HG03135 (cell line): ENCODE measurements around the gene CXCL14.

Experiments
- ATAC-seq: cut with Tn5 transposase; IDR thresholded peaks from one replicate; pipeline ENCODE4 v1.9.1; 2021; ENCODE audit warnings: mild to moderate bottlenecking, moderate library complexity; ENCODE audit not compliant: unreplicated experiment

The CXCL14 gene

GRCh38 chr5:135596788-135597187 lies 18.0 kb upstream of the CXCL14 start:
- ATAC-seq = no peak

GRCh38 chr5:135596157-135596763 lies 17.5 kb upstream of the CXCL14 start:
- no peak for ATAC-seq

GRCh38 chr5:135594416-135594960 lies 15.7 kb upstream of the CXCL14 start:
- no peak for ATAC-seq

GRCh38 chr5:135593886-135594285 lies 15.1 kb upstream of the CXCL14 start:
- no peak for ATAC-seq

DNA sequence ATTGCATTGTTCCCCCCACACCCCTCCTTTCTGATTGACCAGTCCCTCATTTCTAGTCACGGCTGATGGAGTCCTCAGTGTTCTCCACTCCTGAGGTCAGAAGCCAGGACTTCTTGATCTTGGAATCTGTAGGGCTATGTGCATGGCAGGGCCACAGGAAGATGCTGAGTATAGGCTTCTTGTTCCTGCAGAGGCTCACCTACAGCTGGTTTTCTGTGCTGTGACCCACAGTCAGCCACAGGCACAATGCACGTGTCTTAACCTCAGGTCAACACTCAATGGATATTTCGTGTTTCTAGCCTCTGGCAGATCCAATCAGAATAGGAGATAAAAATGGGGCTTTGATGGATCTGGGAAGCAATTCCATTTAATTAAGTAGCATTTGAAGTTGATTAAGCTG lies 14.3 kb upstream of the CXCL14 start:
- no peak for ATAC-seq

DNA sequence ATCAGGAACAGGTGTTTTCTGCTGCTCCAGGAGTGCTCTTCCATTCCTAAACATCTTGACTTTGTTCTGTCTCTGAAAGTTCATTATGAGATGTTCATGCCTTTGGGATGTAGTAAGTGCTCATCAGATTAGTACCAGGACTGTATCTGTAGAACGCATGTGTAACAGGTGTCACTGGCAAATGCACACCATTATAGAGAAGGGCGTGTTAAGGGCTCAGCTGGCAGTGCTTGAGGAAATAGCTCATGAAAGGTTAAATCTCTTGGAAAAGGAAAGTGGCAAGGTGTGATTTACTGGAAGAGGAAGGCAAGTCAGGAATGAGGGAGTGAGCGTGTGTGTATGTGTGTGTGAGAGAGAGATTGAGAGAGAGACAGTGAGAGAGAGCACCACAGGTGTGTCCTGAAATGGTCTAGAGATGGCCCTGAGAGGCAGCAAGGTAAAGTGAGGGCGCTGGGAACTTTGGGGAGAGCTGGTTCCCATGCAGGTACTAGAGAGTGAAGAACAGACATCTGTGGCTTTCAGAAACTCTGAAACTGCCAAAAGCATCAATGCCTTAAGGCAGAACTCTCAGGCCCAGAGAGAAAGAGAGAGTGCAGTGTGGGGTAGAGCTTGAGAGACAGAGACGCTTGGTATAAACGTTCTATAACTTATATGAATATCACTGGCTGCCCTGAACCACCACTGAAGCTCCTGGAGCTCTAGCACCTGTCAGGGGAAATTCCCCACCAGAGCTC lies 13.7 kb upstream of the CXCL14 start:
- no peak for ATAC-seq

DNA sequence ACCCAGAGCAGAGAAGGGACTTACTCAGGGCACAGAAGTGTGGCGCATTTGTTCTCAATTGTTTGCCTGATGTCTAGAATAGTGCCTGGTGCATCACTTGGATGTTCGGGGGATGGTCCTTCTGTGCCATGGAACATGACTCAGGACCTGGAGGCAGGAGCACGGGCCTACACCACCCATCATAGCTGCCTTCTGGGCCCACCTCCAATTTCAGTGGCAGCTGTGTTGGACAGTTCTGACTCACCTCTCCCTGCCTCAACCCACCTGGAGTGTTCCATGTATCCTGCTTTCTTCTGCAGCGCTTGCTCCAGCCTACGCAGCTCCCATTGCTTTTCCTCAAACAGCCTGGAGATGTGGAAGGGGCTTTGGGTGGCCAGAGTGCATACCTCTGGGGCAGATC lies 12.5 kb upstream of the CXCL14 start:
- no peak for ATAC-seq

- no peak for ATAC-seq
These were observed 10.4 kb upstream of the CXCL14 start for GRCh38 chr5:135589152-135589551.

DNA sequence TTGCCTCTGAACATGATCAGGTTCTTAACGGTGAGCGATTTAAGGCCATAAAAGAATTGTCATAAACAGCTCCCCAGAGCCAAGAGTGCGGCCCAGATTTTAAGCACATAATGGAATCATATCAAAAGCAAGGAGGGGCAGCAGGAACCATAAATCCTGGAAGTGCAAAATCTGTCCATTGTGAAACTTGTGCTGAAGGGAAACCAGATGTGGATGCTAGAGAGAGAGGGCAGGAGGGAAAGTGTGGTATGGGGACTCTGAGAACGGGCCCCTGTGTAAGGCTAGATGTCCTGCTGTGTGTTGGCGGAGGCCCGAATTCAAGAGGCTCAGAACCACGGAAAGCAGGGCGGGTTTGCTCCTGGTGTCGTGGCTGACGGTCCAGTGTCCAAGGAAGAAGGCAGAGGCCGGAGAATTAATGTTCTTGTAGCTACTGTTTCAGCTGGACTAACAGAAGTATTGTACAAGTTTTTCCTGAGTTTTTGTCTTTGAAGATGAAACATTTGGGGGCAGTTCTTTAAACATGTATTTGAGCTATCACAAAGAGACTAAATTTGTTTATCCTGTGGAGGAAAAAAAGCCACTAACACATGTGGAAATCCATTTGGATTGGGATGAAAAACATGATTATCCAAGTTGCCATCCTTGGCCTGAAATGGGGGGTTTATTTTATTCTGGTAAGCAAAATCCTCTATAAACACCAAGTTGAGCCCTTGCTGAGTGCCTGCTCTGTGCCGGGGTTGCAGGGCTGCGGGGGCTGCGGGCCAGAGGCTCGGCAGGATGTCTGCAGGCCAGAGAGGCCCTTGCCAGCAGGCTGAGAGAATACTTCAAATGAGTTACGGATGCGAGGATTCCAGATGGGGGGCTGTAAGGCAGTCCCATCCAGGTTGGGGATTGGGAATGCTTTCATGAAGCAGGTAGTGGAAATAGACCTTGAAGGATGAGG lies 9.2 kb upstream of the CXCL14 start:
- ATAC-seq = no peak

DNA sequence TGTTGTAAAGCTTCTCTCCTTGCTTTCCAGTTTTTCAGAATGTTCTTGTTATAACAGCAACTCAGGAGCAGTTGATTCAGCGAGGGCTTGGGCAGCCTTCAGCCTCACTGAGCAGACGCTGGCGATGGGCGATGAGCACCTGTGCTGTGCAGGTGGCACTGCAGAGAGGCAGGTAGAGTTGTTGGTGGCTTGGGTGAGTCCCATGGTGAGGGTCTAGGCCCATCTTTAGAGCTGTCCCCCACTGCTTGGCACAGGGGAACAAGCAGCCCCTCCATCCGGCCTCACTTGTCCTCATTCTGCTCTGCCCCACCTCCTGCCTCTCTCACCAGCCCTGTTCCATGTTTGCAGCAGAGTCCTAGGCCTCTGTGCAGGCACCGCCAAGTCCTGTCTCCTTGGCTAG lies 6.1 kb upstream of the CXCL14 start:
- ATAC-seq = no peak

DNA sequence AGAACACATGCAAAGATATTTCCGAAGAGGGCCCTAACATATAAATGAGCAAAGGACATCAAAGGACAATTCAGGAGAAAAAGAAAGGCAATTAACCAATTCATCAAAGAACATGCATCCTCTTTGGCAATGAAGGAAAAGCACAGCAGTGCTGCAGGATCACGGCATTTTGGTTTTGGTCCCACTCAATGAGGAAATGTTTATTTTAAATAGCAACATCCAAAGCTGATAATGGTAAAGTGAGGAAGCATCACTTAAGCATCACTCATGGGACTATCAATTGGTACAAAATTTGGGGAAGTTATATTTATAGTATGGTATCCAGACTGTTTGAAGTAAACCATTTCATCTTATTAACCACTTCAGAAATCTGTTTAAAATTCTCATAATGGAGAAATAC lies 5.5 kb upstream of the CXCL14 start:
- no peak for ATAC-seq

- no peak for ATAC-seq
These were observed 3.4 kb upstream of the CXCL14 start for GRCh38 chr5:135582099-135582781.

- ATAC-seq = no peak
These were observed 496 bp downstream of the CXCL14 start for GRCh38 chr5:135578305-135578684.

- ATAC-seq = no peak
These were observed 1.4 kb downstream of the CXCL14 start for GRCh38 chr5:135577421-135577820.

- no peak for ATAC-seq
These were observed 2.7 kb downstream of the CXCL14 start for GRCh38 chr5:135576075-135576599.

- no peak for ATAC-seq
These were observed 4.3 kb downstream of the CXCL14 start for GRCh38 chr5:135574493-135574892.

GRCh38 chr5:135571902-135572301 lies 6.9 kb downstream of the CXCL14 start:
- no peak for ATAC-seq

DNA sequence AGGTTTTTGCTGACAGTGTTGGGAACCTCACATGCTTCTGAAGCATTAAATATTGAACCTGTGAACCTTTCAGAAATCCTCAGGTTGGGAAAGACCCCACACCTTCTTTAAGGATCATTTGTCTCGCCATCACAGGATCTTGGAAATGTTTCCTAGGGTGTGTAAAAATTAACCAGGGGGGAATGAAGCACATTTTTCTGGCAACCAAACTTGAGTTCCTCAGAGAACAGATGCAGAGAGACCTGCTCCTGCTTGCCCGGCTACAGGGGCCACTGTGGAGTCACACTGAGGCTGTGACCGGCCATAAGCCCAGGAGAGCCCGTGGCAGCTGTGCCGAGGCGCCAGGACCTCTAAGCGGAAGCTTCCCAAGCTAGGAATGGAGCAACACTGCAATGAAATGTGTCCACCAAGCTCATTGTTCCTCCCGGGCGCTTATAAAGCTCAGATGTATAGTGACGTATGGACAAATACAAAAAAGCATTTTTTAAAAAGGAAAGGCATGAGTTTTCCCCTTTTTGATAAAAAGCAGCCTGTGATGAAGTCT lies 7.7 kb downstream of the CXCL14 start:
- no peak for ATAC-seq

DNA sequence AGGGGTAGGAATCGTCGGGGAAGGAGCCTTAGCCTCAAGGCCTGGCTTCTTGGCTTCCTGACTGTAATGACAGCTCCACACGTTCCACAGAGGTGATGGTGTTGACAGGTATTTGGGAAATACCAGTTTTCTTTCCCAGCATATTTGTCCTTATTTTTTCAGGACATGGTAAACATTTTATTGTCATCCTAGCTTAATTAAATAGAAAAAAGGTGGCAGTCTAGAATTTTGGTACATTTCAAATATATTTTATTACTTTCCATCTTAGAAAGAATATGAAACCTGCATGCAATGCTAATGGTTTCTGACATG lies 8.4 kb downstream of the CXCL14 start:
- no peak for ATAC-seq

- ATAC-seq = no peak
These were observed 8.9 kb downstream of the CXCL14 start for GRCh38 chr5:135569755-135570452.
